GM10248 (cell line): ENCODE measurements around the gene IL17RA.

Experiments used
- CTCF ChIA-PET: fragments of 300-600 bp; sonication (Branson Sonifier 250); formaldehyde crosslinking; extraction: SDS; loops from one replicate; lab custom pipeline; 2021; ENCODE audit warnings: antibody characterized with exemption; lab: Yijun Ruan, JAX
- POLR2A ChIA-PET: fragments of 350-650 bp; sonication (Branson Sonifier 250); formaldehyde crosslinking; extraction: SDS; loops from one replicate; lab custom pipeline; 2020; ENCODE audit warnings: antibody characterized with exemption; lab: Yijun Ruan, JAX
- DNase-seq: peaks from one replicate; pipeline ENCODE4 v3.0.0; 2012; ENCODE audit errors: extremely low spot score
- TF ChIP-seq, protein P1 (sequence below): IDR thresholded peaks from 2 replicates; pipeline ENCODE4 v1.5.1; 2012; ENCODE audit warnings: mild to moderate bottlenecking, low read depth; ENCODE audit errors: extremely low read depth, missing control alignments, control extremely low read depth

IL17RA gene

DNA sequence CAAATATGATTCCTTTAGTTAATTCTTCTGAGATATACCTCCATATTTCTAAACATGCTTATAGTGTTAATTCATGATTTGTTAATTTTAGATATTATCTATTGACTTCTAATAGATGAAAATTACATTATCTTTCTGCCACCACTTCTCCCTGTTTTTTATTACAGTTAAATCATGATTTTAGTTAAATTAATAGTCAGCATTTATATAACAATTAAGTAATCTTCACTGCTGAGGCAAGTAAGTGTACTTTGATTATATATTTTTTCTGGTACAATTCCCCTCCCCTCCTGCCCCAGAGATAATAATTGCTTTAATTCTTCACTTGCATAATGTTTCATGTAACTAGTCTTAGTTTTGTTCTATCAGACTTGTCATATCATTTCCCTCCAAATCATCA, 5.8 kb downstream of the IL17RA start:
- POLR2A ChIA-PET: no interaction called here

GRCh38 chr22:17091851-17092250, 7.1 kb downstream of the IL17RA start:
- CTCF ChIA-PET: no interaction called here
- TF ChIP-seq, protein P1, sequence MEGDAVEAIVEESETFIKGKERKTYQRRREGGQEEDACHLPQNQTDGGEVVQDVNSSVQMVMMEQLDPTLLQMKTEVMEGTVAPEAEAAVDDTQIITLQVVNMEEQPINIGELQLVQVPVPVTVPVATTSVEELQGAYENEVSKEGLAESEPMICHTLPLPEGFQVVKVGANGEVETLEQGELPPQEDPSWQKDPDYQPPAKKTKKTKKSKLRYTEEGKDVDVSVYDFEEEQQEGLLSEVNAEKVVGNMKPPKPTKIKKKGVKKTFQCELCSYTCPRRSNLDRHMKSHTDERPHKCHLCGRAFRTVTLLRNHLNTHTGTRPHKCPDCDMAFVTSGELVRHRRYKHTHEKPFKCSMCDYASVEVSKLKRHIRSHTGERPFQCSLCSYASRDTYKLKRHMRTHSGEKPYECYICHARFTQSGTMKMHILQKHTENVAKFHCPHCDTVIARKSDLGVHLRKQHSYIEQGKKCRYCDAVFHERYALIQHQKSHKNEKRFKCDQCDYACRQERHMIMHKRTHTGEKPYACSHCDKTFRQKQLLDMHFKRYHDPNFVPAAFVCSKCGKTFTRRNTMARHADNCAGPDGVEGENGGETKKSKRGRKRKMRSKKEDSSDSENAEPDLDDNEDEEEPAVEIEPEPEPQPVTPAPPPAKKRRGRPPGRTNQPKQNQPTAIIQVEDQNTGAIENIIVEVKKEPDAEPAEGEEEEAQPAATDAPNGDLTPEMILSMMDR: no peak
- POLR2A ChIA-PET: no interaction called here
- DNase-seq: no peak

More for the DNA sequence above, 5.8 kb downstream of the IL17RA start:
- no peak for DNase-seq
- TF ChIP-seq, protein P1: no peak
- CTCF ChIA-PET: interaction anchor here (1.6 kb wide), 1 partner anchor 411 kb away, joined by 4 read pairs; no protein-coding TSS in a partner anchor

DNA sequence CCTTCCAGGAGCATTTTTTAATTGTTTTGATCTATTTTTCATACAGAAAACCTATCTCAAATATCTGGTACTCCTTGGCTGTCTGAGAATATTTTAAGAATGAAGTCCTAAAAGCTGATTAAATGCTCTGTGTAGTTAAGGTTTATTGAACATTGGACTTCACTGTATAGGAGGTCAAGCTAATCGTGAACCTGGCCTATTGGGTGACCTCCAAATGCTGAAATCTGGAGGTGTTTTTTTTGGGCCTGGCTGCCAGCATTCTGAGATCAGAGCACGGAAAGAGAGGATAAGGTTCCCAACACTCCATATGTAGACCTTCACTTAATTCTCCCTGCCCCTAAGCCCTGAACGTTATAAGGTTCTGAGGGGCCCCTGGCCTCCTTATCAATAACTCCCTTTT, 8.3 kb downstream of the IL17RA start:
- ChIA-PET POLR2A (no interaction called here), CTCF (interaction anchor here (0.9 to 1.1 kb wide), 3 partner anchors 18 to 88 kb away, joined by 3 to 4 read pairs (median 3); no protein-coding TSS in a partner anchor)
- TF ChIP-seq, protein P1: no peak
- DNase-seq: no peak

DNA sequence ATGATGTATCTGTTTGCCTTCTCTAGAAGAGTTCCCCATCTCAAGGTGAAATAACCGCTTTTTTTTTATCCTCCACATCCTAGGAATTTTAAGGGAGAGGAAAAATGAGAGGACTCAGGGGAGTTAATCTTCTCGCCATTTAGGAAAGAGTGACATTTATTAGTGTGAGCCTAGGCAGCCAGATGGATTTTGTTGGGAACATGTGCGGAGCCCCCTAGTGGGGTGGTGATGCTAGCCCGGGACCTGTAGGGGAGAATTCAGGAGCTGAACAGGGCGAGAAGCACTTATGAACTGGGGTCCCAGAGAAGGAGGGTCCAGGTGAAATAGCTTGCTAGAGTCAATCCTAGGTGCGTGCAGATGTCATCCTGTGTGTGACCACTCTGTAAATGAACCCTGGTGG, 10.7 kb downstream of the IL17RA start:
- TF ChIP-seq, protein P1: no peak
- ChIA-PET CTCF (interaction anchor here (0.9 to 1.7 kb wide), 3 partner anchors 46 to 85 kb away, joined by 3 to 10 read pairs (median 3); no protein-coding TSS in a partner anchor), POLR2A (no interaction called here)
- no peak for DNase-seq

DNA sequence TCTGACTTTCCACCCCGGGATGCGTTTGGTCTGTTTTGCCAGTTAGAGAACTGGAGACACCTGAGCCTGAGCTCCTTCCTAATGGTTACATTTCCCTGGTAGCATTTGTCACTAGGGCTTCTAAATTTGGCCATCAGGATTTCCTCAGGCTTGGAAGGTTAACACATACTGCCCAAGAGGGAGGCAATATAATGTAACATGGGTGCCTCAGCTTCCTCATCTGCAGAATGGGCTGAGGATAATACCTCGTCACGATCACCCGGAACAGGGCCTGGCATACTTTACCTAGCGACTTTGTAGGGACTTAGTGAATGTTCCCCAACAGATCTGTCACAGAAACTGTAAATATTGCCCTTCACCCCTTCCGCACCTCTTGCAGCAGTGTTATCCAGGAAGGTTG, 11.3 kb downstream of the IL17RA start:
- TF ChIP-seq, protein P1: no peak
- ChIA-PET CTCF (interaction anchor here (0.9 to 1.9 kb wide), 4 partner anchors 9 to 85 kb away, joined by 3 to 10 read pairs (median 4); no protein-coding TSS in a partner anchor), POLR2A (no interaction called here)
- DNase-seq: no peak

GRCh38 chr22:17097062-17097461, 12.3 kb downstream of the IL17RA start:
- ChIA-PET POLR2A (no interaction called here), CTCF (interaction anchor here (1.0 to 1.9 kb wide), 3 partner anchors 10 to 54 kb away, joined by 3 to 6 read pairs (median 3); no protein-coding TSS in a partner anchor)
- DNase-seq: no peak
- TF ChIP-seq, protein P1: no peak

- POLR2A ChIA-PET: no interaction called here
- TF ChIP-seq, protein P1: no peak
- CTCF ChIA-PET: interaction anchor here (1.0 to 1.9 kb wide), 3 partner anchors 11 to 54 kb away, joined by 3 to 6 read pairs (median 3); no protein-coding TSS in a partner anchor
- no peak for DNase-seq
Observed at GRCh38 chr22:17097701-17098100, 12.9 kb downstream of the IL17RA start.
